ENCODE measurements around the gene PIK3CB. TPM values are rescaled to one million over a fixed set of nuclear protein-coding genes. Genes with fewer than 3 reads are reported as not detected.

The PIK3CB gene
- total RNA-seq, 1 donor from 2014 or later = 18.3 TPM

GRCh38 chr3:138673641-138674530, 160.8 kb downstream of the PIK3CB start:
- H3K27ac Mint-ChIP-seq = peak overlapping the region; percentile 87
- H3K9me3 Mint-ChIP-seq (ENCODE audit: low read depth) = peaks cover 19% of the 10 kb centered on the region
- peaks cover 41% of the 10 kb centered on the region for H3K4me1 Mint-ChIP-seq (ENCODE audit: low read depth)
- TF ChIP-seq, protein P1, sequence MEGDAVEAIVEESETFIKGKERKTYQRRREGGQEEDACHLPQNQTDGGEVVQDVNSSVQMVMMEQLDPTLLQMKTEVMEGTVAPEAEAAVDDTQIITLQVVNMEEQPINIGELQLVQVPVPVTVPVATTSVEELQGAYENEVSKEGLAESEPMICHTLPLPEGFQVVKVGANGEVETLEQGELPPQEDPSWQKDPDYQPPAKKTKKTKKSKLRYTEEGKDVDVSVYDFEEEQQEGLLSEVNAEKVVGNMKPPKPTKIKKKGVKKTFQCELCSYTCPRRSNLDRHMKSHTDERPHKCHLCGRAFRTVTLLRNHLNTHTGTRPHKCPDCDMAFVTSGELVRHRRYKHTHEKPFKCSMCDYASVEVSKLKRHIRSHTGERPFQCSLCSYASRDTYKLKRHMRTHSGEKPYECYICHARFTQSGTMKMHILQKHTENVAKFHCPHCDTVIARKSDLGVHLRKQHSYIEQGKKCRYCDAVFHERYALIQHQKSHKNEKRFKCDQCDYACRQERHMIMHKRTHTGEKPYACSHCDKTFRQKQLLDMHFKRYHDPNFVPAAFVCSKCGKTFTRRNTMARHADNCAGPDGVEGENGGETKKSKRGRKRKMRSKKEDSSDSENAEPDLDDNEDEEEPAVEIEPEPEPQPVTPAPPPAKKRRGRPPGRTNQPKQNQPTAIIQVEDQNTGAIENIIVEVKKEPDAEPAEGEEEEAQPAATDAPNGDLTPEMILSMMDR (IDR thresholded peaks at IDR 0.05; ENCODE audit: unreplicated experiment) = no peak
- peak overlapping the region; percentile 39 for H3K4me3 Mint-ChIP-seq (ENCODE audit: low read depth)
- H3K27me3 Mint-ChIP-seq = no peaks in the 10 kb centered on the region
- peaks cover 38% of the 10 kb centered on the region for H3K36me3 Mint-ChIP-seq (ENCODE audit: insufficient read depth)
- DNase-seq (ENCODE audit: low spot score, unreplicated experiment) = no peak

- DNase-seq (ENCODE audit: low spot score, unreplicated experiment) = no peak
- Mint-ChIP-seq H3K9me3 (ENCODE audit: low read depth) (peaks cover 16% of the 10 kb centered on the region), H3K4me3 (ENCODE audit: low read depth) (no peak overlapping the region), H3K27me3 (no peaks in the 10 kb centered on the region), H3K36me3 (ENCODE audit: insufficient read depth) (peaks cover 30% of the 10 kb centered on the region), H3K27ac (no peak overlapping the region), H3K4me1 (ENCODE audit: low read depth) (peaks cover 51% of the 10 kb centered on the region)
- TF ChIP-seq, protein P1 (IDR thresholded peaks at IDR 0.05; ENCODE audit: unreplicated experiment) = no peak
Measured at GRCh38 chr3:138670407-138670806, 164.3 kb downstream of the PIK3CB start.

GRCh38 chr3:138668107-138668506, 166.6 kb downstream of the PIK3CB start:
- TF ChIP-seq, protein P1 (IDR thresholded peaks at IDR 0.05; ENCODE audit: unreplicated experiment) = no peak
- peaks cover 4% of the 10 kb centered on the region for H3K9me3 Mint-ChIP-seq (ENCODE audit: low read depth)

DNA sequence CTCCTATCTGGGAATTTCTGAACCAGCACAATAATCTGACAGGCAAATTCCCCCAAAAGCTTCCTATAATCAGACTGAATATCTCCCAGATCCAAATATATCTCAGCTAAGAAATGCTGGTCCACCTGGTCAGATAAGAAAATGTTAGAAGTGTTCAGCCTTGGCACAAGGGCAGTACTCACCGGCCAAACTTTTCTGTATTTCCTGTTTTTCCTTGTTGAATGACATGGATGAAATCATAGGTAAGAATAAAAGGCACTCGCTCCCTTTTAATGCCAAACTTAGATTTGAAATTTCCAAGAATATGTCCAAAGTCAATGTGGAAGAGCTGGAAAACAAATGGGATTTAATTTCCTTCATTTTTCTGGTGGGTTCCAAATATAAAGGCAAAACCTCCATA, 177.2 kb downstream of the PIK3CB start:
- Mint-ChIP-seq H3K36me3 (ENCODE audit: insufficient read depth) (peaks cover 32% of the 10 kb centered on the region), H3K27me3 (no peaks in the 10 kb centered on the region), H3K9me3 (ENCODE audit: low read depth) (no peaks in the 10 kb centered on the region), H3K4me3 (ENCODE audit: low read depth) (no peak overlapping the region), H3K27ac (no peak overlapping the region), H3K4me1 (ENCODE audit: low read depth) (peaks cover 5% of the 10 kb centered on the region)
- TF ChIP-seq, protein P1 (IDR thresholded peaks at IDR 0.05; ENCODE audit: unreplicated experiment) = no peak
- DNase-seq (ENCODE audit: low spot score, unreplicated experiment) = no peak

More at GRCh38 chr3:138668107-138668506, 166.6 kb downstream of the PIK3CB start:
- no peaks in the 10 kb centered on the region for H3K27me3 Mint-ChIP-seq
- no peak overlapping the region for H3K4me3 Mint-ChIP-seq (ENCODE audit: low read depth)
- peaks cover 40% of the 10 kb centered on the region for H3K4me1 Mint-ChIP-seq (ENCODE audit: low read depth)
- H3K27ac Mint-ChIP-seq = no peak overlapping the region
- peaks cover 17% of the 10 kb centered on the region for H3K36me3 Mint-ChIP-seq (ENCODE audit: insufficient read depth)
- DNase-seq (ENCODE audit: low spot score, unreplicated experiment) = no peak

DNA sequence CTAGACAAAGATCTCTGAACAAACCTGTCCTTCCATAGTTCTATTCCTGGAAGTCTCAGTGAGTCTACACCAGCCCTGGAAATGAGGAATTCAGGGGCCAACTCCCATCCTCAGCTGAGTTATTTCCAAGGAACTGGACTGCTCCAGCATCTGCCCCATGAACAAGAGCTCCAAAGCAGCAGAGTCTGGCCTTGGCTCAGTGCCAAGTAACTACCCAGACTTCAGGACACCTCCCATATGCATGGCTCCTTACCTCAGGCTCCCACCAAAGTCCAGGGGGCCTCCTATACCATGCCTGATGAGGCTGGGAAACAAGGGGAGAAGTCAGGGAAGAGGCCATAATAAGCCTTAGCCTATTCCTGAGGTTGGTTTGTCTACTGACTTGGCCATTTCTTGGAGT, 181.2 kb downstream of the PIK3CB start:
- DNase-seq (ENCODE audit: low spot score, unreplicated experiment) = no peak
- Mint-ChIP-seq H3K9me3 (ENCODE audit: low read depth) (peaks cover 10% of the 10 kb centered on the region), H3K27me3 (no peaks in the 10 kb centered on the region), H3K36me3 (ENCODE audit: insufficient read depth) (peaks cover 53% of the 10 kb centered on the region), H3K4me1 (ENCODE audit: low read depth) (no peaks in the 10 kb centered on the region), H3K27ac (no peak overlapping the region), H3K4me3 (ENCODE audit: low read depth) (no peak overlapping the region)
- TF ChIP-seq, protein P1 (IDR thresholded peaks at IDR 0.05; ENCODE audit: unreplicated experiment) = no peak
